NCI-H146 treated with DMSO at 0.1 percent for 48 hours (cell line): ENCODE data around the gene RDH16.
"Not testable (repeated sequence)": the region's sequence is repeated elsewhere in the genome, so short reads cannot be mapped to it uniquely, and the experiment has no call there.

Experiments
- DNase-seq: peaks from one replicate; lab custom pipeline; 2025; ENCODE audit not compliant: unreplicated experiment; lab: John Stamatoyannopoulos, UW

Gene RDH16

GRCh38 chr12:56954958-56955355, 2.5 kb downstream of the RDH16 start:
- no peak for DNase-seq

GRCh38 chr12:56954057-56954957, 3.1 kb downstream of the RDH16 start:
- DNase-seq = no peak

GRCh38 chr12:56953314-56953713, 4.1 kb downstream of the RDH16 start:
- no peak for DNase-seq

GRCh38 chr12:56951582-56952339, 5.6 kb downstream of the RDH16 start:
- no peak for DNase-seq

- DNase-seq = no peak
Measured at GRCh38 chr12:56948881-56949280, 8.5 kb downstream of the RDH16 start.

- DNase-seq = no peak
Measured at GRCh38 chr12:56948457-56948777, 9.0 kb downstream of the RDH16 start.

GRCh38 chr12:56947633-56948456, 9.6 kb downstream of the RDH16 start:
- no peak for DNase-seq

- DNase-seq = no peak
Measured at GRCh38 chr12:56943878-56944277, 13.5 kb downstream of the RDH16 start.

- DNase-seq = not testable (repeated sequence)
Measured at GRCh38 chr12:56943374-56943773, 14.0 kb downstream of the RDH16 start.

- no peak for DNase-seq
Measured at GRCh38 chr12:56941299-56942017, 15.9 kb downstream of the RDH16 start.

- not testable (repeated sequence) for DNase-seq
Measured at GRCh38 chr12:56940942-56941298, 16.5 kb downstream of the RDH16 start.

GRCh38 chr12:56935752-56936151, 21.7 kb downstream of the RDH16 start:
- DNase-seq = no peak

- no peak for DNase-seq
Measured at GRCh38 chr12:56935157-56935556, 22.3 kb downstream of the RDH16 start.

GRCh38 chr12:56933826-56934625, 23.4 kb downstream of the RDH16 start, which contains the start of gene SDR9C7:
Gene SDR9C7, minus strand, starts transcription at chr12:56934408. Its CDS starts 147 bp downstream, at chr12:56934261.
- no peak for DNase-seq

GRCh38 chr12:56932867-56933266, 24.5 kb downstream of the RDH16 start:
- no peak for DNase-seq

- no peak for DNase-seq
Measured at GRCh38 chr12:56932146-56932545, 25.3 kb downstream of the RDH16 start.

- no peak for DNase-seq
Measured at GRCh38 chr12:56931474-56931978, 25.9 kb downstream of the RDH16 start.

GRCh38 chr12:56930241-56930640, 27.2 kb downstream of the RDH16 start:
- no peak for DNase-seq

- DNase-seq = no peak
Measured at GRCh38 chr12:56929780-56930179, 27.6 kb downstream of the RDH16 start.

- DNase-seq = no peak
Measured at GRCh38 chr12:56928262-56928661, 29.1 kb downstream of the RDH16 start.
